Aorta (tissue), 5 donors: Measurements from ENCODE around the gene SPATS2L. TPM values are rescaled to one million over a fixed set of nuclear protein-coding genes. Genes with fewer than 3 reads are reported as not detected.

Experiments
- ATAC-seq: fragments of 200-7000 bp; cut with Tn5 transposase; one replicate; pipeline ENCODE4 v1.9.1; 2022; ENCODE audit warnings: moderate library complexity; ENCODE audit not compliant: low FRiP score
- DNase-seq, 2 donors: peaks; one replicate each; pipeline ENCODE4 v3.0.0-alpha.2; 2020
- H3K27ac ChIP-seq, 2 donors: one replicate each; pipeline ENCODE4 v1.5.1; 2013; ENCODE audit warnings: low read length in 2 of 2, mild to moderate bottlenecking in 2 of 2, moderate library complexity in 2 of 2, control low read depth in 1 of 2, inconsistent platforms in 1 of 2, low read depth in 1 of 2
- H3K27me3 ChIP-seq, 2 donors: one replicate each; pipeline ENCODE4 v1.6.1; 2013; ENCODE audit warnings: control low read depth in 1 of 2, low read length in 1 of 2, mild to moderate bottlenecking in 1 of 2, moderate library complexity in 1 of 2; ENCODE audit not compliant: insufficient read depth in 2 of 2, control insufficient read depth in 1 of 2
- H3K36me3 ChIP-seq, 2 donors: one replicate each; pipeline ENCODE4 v1.6.1; 2013; ENCODE audit warnings: control low read depth in 1 of 2, low read length in 1 of 2, mild to moderate bottlenecking in 1 of 2; ENCODE audit not compliant: insufficient read depth in 2 of 2, control insufficient read depth in 1 of 2
- H3K4me1 ChIP-seq, 2 donors: one replicate each; pipeline ENCODE4 v1.6.1; 2013; ENCODE audit warnings: low read length in 2 of 2, control low read depth in 1 of 2, mild to moderate bottlenecking in 1 of 2, moderate library complexity in 1 of 2; ENCODE audit not compliant: insufficient read depth in 2 of 2, control insufficient read depth in 1 of 2
- H3K4me3 ChIP-seq, 2 donors: one replicate each; pipeline ENCODE4 v1.5.1; 2013; ENCODE audit warnings: low read length in 2 of 2, control low read depth in 1 of 2, mild to moderate bottlenecking in 1 of 2
- H3K9me3 ChIP-seq: one replicate; pipeline ENCODE4 v1.6.1; 2013; ENCODE audit warnings: mild to moderate bottlenecking, low read length; ENCODE audit not compliant: control insufficient read depth
- WGBS, 2 donors: extraction: QIAGEN DNeasy Blood & Tissue Kit; methylation state at CpG; one replicate each; pipeline ENCODE4 v1.1.7; 2013; 5-methylcytosine and 5-hydroxymethylcytosine counted together
- intact Hi-C, 2 donors: fragments of 100-400 bp; cut with DNase I; formaldehyde crosslinking; loops; one replicate each; pipeline versions ENCODE4 v1.14.2 to v1.15.0; 2022
- polyA plus RNA-seq, 2 donors: library from polyadenylated mRNA; stranded (reverse); fragments of 200-250 nt; gene quantifications; one replicate each; pipeline ENCODE4 v1.2.3, GENCODE V29; 2013
- total RNA-seq, 2 donors: library from RNA; stranded (reverse); fragmentation: NEBNext Ultra II Directional; extraction: Animal tissue kit (Norgen Biotek cat#: 25700); gene quantifications; one replicate each; pipeline ENCODE4 v1.2.1, GENCODE V29; 2021
- donor health status: healthy with polysubstance abuse.
- donor health status: Bipolar disorder and iron deficiency.
- donor health status: DM: no; HTN: no; CAD: no.
- donor health status: DM: no; HTN: no; CAD: no.
- donor health status: DM: yes; HTN: yes; CAD: no.

The SPATS2L gene
- total and polyA plus RNA-seq, 4 donors: 45.0 to 82.0 (median 63.7) TPM

GRCh38 chr2:200345975-200346374 is 39.5 kb downstream of the SPATS2L start:
- H3K4me1 ChIP-seq: no peaks in the 10 kb centered on the region
- intact Hi-C loops: no loop called here
- 29 to 53% methylated on average over 1 of the region's 1 CpG for whole genome bisulfite sequencing, 2 donors

GRCh38 chr2:200347301-200347700 is 40.8 kb downstream of the SPATS2L start:
- no peak for ATAC-seq
- Histone ChIP-seq H3K27ac (no peak overlapping the region), H3K9me3 (no peaks in the 10 kb centered on the region), H3K36me3 (no peaks in the 10 kb centered on the region), H3K4me1 (peaks cover 0 to under 1% of the 10 kb centered on the region in 2 donors), H3K27me3 (no peaks in the 10 kb centered on the region), H3K4me3 (no peak overlapping the region)
- intact Hi-C loops: no loop called here
- 97 to 98% methylated on average over 3 of the region's 3 CpGs for WGBS, 2 donors
- no peak for DNase-seq

More at GRCh38 chr2:200345975-200346374, 39.5 kb downstream of the SPATS2L start:
- no peaks in the 10 kb centered on the region for H3K9me3 ChIP-seq
- H3K27me3 ChIP-seq: no peaks in the 10 kb centered on the region
- no peak overlapping the region for H3K27ac ChIP-seq
- ATAC-seq (no peak), DNase-seq (no peak)
- H3K4me3 ChIP-seq: no peak overlapping the region
- no peaks in the 10 kb centered on the region for H3K36me3 ChIP-seq

GRCh38 chr2:200348897-200349563 is 42.5 kb downstream of the SPATS2L start:
- Histone ChIP-seq H3K4me1 (peaks cover 2 to 9% of the 10 kb centered on the region in 2 donors), H3K27ac (no peak overlapping the region), H3K9me3 (no peaks in the 10 kb centered on the region), H3K27me3 (no peaks in the 10 kb centered on the region), H3K4me3 (no peak overlapping the region), H3K36me3 (no peaks in the 10 kb centered on the region)
- WGBS, 2 donors: 95% methylated on average over 9 of the region's 9 CpGs
- DNase-seq: no peak
- no peak for ATAC-seq
- intact Hi-C loops: no loop called here

GRCh38 chr2:200349868-200350267 is 43.4 kb downstream of the SPATS2L start:
- Histone ChIP-seq H3K36me3 (no peaks in the 10 kb centered on the region), H3K9me3 (no peaks in the 10 kb centered on the region), H3K27ac (no peak overlapping the region), H3K4me1 (peaks cover 2 to 9% of the 10 kb centered on the region in 2 donors), H3K4me3 (no peak overlapping the region), H3K27me3 (no peaks in the 10 kb centered on the region)
- intact Hi-C loops: loop anchor here in 1 of 2 donors (10.0 kb wide), 1 partner anchor 55 kb away; no protein-coding TSS in a partner anchor
- 97 to 98% methylated on average over 3 of the region's 3 CpGs for WGBS, 2 donors
- DNase-seq (no peak), ATAC-seq (no peak)

- DNase-seq (no peak), ATAC-seq (no peak)
- Histone ChIP-seq H3K9me3 (no peaks in the 10 kb centered on the region), H3K27ac (no peak overlapping the region), H3K36me3 (no peaks in the 10 kb centered on the region), H3K4me3 (no peak overlapping the region), H3K4me1 (peaks cover 2 to 9% of the 10 kb centered on the region in 2 donors), H3K27me3 (no peaks in the 10 kb centered on the region)
- intact Hi-C loops: loop anchor here in 1 of 2 donors (10.0 kb wide), 1 partner anchor 54 kb away; no protein-coding TSS in a partner anchor
- WGBS, 2 donors: 81 to 85% methylated on average over 1 of the region's 1 CpG
These were observed 44.4 kb downstream of the SPATS2L start for GRCh38 chr2:200350850-200351285.

GRCh38 chr2:200351815-200352214 is 45.3 kb downstream of the SPATS2L start:
- no peaks in the 10 kb centered on the region for H3K9me3 ChIP-seq
- H3K36me3 ChIP-seq: no peaks in the 10 kb centered on the region
- no peak overlapping the region for H3K4me3 ChIP-seq
- no peak for ATAC-seq
- intact Hi-C loops: loop anchor here in 1 of 2 donors (10.0 kb wide), 1 partner anchor 53 kb away; no protein-coding TSS in a partner anchor
- no peak for DNase-seq
- no peaks in the 10 kb centered on the region for H3K27me3 ChIP-seq
- H3K27ac ChIP-seq: no peak overlapping the region
- H3K4me1 ChIP-seq: peaks cover 4 to 9% of the 10 kb centered on the region in 2 donors
- 50 to 54% methylated on average over 2 of the region's 2 CpGs for WGBS, 2 donors

- Histone ChIP-seq H3K27ac (peak overlapping the region; percentile 12 to 93), H3K9me3 (no peaks in the 10 kb centered on the region), H3K36me3 (no peaks in the 10 kb centered on the region), H3K4me3 (no peak overlapping the region), H3K4me1 (peaks cover 5 to 10% of the 10 kb centered on the region in 2 donors), H3K27me3 (no peaks in the 10 kb centered on the region)
- intact Hi-C loops: loop anchor here in 1 of 2 donors (10.0 kb wide), 1 partner anchor 52 kb away; no protein-coding TSS in a partner anchor
- ATAC-seq (no peak), DNase-seq (no peak)
- WGBS, 2 donors: 12 to 13% methylated on average over 1 of the region's 1 CpG
These were observed 46.1 kb downstream of the SPATS2L start for GRCh38 chr2:200352636-200353035.

GRCh38 chr2:200353120-200353519 is 46.6 kb downstream of the SPATS2L start:
- intact Hi-C loops: loop anchor here in 1 of 2 donors (10.0 kb wide), 1 partner anchor 52 kb away; no protein-coding TSS in a partner anchor
- Histone ChIP-seq H3K4me3 (no peak overlapping the region), H3K4me1 (peaks cover 5 to 15% of the 10 kb centered on the region in 2 donors), H3K9me3 (no peaks in the 10 kb centered on the region), H3K27me3 (no peaks in the 10 kb centered on the region), H3K27ac (peak overlapping the region in 1 of 2 donors; percentile 36), H3K36me3 (no peaks in the 10 kb centered on the region)
- no peak for DNase-seq
- peak; percentile 27 for ATAC-seq
- 3 to 5% methylated on average over 3 of the region's 3 CpGs for WGBS, 2 donors

- intact Hi-C loops: loop anchor here in 1 of 2 donors (10.0 kb wide), 1 partner anchor 51 kb away; no protein-coding TSS in a partner anchor
- H3K9me3 ChIP-seq: no peaks in the 10 kb centered on the region
- H3K27me3 ChIP-seq: no peaks in the 10 kb centered on the region
- no peak for DNase-seq
- ATAC-seq: no peak
- H3K4me1 ChIP-seq: peaks cover 5 to 16% of the 10 kb centered on the region in 2 donors
- H3K27ac ChIP-seq: no peak overlapping the region
- no peak overlapping the region for H3K4me3 ChIP-seq
- 87 to 88% methylated on average over 2 of the region's 2 CpGs for WGBS, 2 donors
- no peaks in the 10 kb centered on the region for H3K36me3 ChIP-seq
These were observed 47.4 kb downstream of the SPATS2L start for GRCh38 chr2:200353874-200354273.
